ENCODE results near the gene DDX54.
A peak's percentile ranks its signal among the peaks of the same experiment; 100 is the strongest.

DDX54 gene

DNA sequence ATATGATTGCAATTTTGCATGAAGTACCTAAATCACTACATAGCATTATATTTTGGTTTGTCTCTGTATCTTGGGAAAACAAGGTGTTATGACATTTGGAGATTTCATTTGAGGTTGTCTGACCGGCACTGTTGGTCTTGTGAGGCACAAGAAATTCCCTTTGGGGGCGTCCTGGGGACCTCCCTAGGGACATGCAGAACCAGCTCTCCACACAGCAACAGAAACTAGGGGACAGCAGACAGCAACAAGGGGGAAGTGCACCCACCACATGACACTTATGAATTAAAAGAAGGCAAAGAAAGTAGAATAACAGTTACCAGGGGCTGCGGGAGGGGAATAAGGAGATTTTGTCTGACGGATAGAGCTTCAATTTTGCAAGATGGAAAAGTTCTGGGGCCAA, 14.4 kb downstream of the DDX54 start:
- no peak overlapping the region for H3K27ac ChIP-seq (ENCODE audit: low read depth, low read length)
- no peaks in the 10 kb centered on the region for H3K9me3 ChIP-seq (ENCODE audit: insufficient read depth, low read depth, low read length)
- H3K4me1 ChIP-seq (ENCODE audit: insufficient read depth, low read length), result no peaks in the 10 kb centered on the region
- no peak overlapping the region for H3K9ac ChIP-seq (ENCODE audit: low read depth, low read length)
- WGBS, result 97% methylated on average over 4 of the region's 4 CpGs
- H3K36me3 ChIP-seq (ENCODE audit: insufficient read depth, low read length), result peaks cover 92% of the 10 kb centered on the region
- no peak overlapping the region for H3K4me3 ChIP-seq (ENCODE audit: low read length)
- no peaks in the 10 kb centered on the region for H3K27me3 ChIP-seq (ENCODE audit: insufficient read depth, low read length)

DNA sequence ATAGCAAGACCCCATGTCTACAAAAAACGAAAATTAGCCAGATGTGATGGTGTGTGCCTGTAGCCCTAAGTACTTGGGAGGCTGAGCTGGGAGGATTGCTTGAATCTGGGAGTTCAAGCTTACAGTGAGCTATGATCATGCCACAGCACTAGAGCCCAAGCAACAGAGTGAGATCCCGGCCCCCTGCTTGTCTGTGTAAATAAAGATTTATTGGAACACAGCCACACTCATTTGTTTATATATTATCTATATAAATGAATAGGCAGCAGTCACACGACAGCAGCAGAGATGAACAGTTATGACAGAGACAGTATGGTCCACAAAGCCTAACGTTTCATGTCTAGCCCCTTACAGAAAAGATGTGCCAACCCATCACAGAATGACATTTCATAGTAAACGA, 14.8 kb downstream of the DDX54 start:
- Histone ChIP-seq H3K27me3 (ENCODE audit: insufficient read depth, low read length) (no peaks in the 10 kb centered on the region), H3K9me3 (ENCODE audit: insufficient read depth, low read depth, low read length) (no peaks in the 10 kb centered on the region), H3K4me1 (ENCODE audit: insufficient read depth, low read length) (no peaks in the 10 kb centered on the region), H3K4me3 (ENCODE audit: low read length) (no peak overlapping the region), H3K9ac (ENCODE audit: low read depth, low read length) (no peak overlapping the region), H3K36me3 (ENCODE audit: insufficient read depth, low read length) (peaks cover 96% of the 10 kb centered on the region), H3K27ac (ENCODE audit: low read depth, low read length) (no peak overlapping the region)
- 98% methylated on average over 3 of the region's 5 CpGs for WGBS

- H3K4me3 ChIP-seq (ENCODE audit: low read length), result no peak overlapping the region
- 95% methylated on average over 13 of the region's 13 CpGs for WGBS
- peaks cover 98% of the 10 kb centered on the region for H3K36me3 ChIP-seq (ENCODE audit: insufficient read depth, low read length)
- no peaks in the 10 kb centered on the region for H3K27me3 ChIP-seq (ENCODE audit: insufficient read depth, low read length)
- no peaks in the 10 kb centered on the region for H3K9me3 ChIP-seq (ENCODE audit: insufficient read depth, low read depth, low read length)
- H3K27ac ChIP-seq (ENCODE audit: low read depth, low read length), result no peak overlapping the region
- H3K9ac ChIP-seq (ENCODE audit: low read depth, low read length), result no peak overlapping the region
- H3K4me1 ChIP-seq (ENCODE audit: insufficient read depth, low read length), result no peaks in the 10 kb centered on the region
Measured at GRCh38 chr12:113169697-113170096, 15.6 kb downstream of the DDX54 start.

DNA sequence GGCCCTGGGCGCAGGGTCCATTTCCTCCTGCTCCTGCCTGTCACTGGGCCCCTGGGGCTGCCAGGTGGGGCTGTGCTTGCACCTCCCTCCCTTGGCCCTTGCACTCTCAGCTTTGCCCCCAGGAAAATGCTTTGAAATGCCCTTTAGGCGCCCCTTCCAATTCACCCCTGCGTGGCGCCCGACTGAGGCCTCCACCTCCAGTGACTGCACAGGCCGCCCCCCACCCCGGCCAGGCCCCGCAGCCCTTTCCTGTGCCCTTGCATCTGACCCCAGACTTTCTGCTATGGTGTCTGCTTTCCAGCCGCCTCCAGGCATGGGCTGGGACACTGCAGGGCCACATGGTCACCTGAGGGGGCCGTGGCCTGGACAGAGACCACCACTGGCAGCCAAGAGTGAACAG, 17.4 kb downstream of the DDX54 start:
- Histone ChIP-seq H3K9ac (ENCODE audit: low read depth, low read length) (no peak overlapping the region), H3K27me3 (ENCODE audit: insufficient read depth, low read length) (no peaks in the 10 kb centered on the region), H3K27ac (ENCODE audit: low read depth, low read length) (no peak overlapping the region), H3K4me3 (ENCODE audit: low read length) (no peak overlapping the region), H3K4me1 (ENCODE audit: insufficient read depth, low read length) (no peaks in the 10 kb centered on the region), H3K9me3 (ENCODE audit: insufficient read depth, low read depth, low read length) (no peaks in the 10 kb centered on the region), H3K36me3 (ENCODE audit: insufficient read depth, low read length) (peaks cover 91% of the 10 kb centered on the region)
- WGBS, result 94% methylated on average over 10 of the region's 10 CpGs

- Histone ChIP-seq H3K4me1 (ENCODE audit: insufficient read depth, low read length) (peaks cover 11% of the 10 kb centered on the region), H3K27me3 (ENCODE audit: insufficient read depth, low read length) (no peaks in the 10 kb centered on the region), H3K4me3 (ENCODE audit: low read length) (no peak overlapping the region), H3K9ac (ENCODE audit: low read depth, low read length) (no peak overlapping the region), H3K36me3 (ENCODE audit: insufficient read depth, low read length) (peaks cover 81% of the 10 kb centered on the region), H3K27ac (ENCODE audit: low read depth, low read length) (no peak overlapping the region), H3K9me3 (ENCODE audit: insufficient read depth, low read depth, low read length) (no peaks in the 10 kb centered on the region)
- WGBS, result 91% methylated on average over 32 of the region's 32 CpGs
Measured at GRCh38 chr12:113165521-113166450, 19.5 kb downstream of the DDX54 start.

- Histone ChIP-seq H3K27me3 (ENCODE audit: insufficient read depth, low read length) (no peaks in the 10 kb centered on the region), H3K27ac (ENCODE audit: low read depth, low read length) (no peak overlapping the region), H3K4me1 (ENCODE audit: insufficient read depth, low read length) (peaks cover 11% of the 10 kb centered on the region), H3K9ac (ENCODE audit: low read depth, low read length) (no peak overlapping the region), H3K4me3 (ENCODE audit: low read length) (no peak overlapping the region), H3K9me3 (ENCODE audit: insufficient read depth, low read depth, low read length) (no peaks in the 10 kb centered on the region), H3K36me3 (ENCODE audit: insufficient read depth, low read length) (peaks cover 81% of the 10 kb centered on the region)
- 96% methylated on average over 13 of the region's 13 CpGs for WGBS
Measured at GRCh38 chr12:113164014-113164413, 21.3 kb downstream of the DDX54 start.

GRCh38 chr12:113163030-113163360, 22.3 kb downstream of the DDX54 start:
- Histone ChIP-seq H3K4me3 (ENCODE audit: low read length) (no peak overlapping the region), H3K4me1 (ENCODE audit: insufficient read depth, low read length) (peaks cover 11% of the 10 kb centered on the region), H3K27ac (ENCODE audit: low read depth, low read length) (no peak overlapping the region; the same call in 1 of the 2 replicates), H3K36me3 (ENCODE audit: insufficient read depth, low read length) (peaks cover 81% of the 10 kb centered on the region), H3K9ac (ENCODE audit: low read depth, low read length) (no peak overlapping the region), H3K9me3 (ENCODE audit: insufficient read depth, low read depth, low read length) (no peaks in the 10 kb centered on the region), H3K27me3 (ENCODE audit: insufficient read depth, low read length) (no peaks in the 10 kb centered on the region)
- 81% methylated on average over 11 of the region's 12 CpGs for WGBS

DNA sequence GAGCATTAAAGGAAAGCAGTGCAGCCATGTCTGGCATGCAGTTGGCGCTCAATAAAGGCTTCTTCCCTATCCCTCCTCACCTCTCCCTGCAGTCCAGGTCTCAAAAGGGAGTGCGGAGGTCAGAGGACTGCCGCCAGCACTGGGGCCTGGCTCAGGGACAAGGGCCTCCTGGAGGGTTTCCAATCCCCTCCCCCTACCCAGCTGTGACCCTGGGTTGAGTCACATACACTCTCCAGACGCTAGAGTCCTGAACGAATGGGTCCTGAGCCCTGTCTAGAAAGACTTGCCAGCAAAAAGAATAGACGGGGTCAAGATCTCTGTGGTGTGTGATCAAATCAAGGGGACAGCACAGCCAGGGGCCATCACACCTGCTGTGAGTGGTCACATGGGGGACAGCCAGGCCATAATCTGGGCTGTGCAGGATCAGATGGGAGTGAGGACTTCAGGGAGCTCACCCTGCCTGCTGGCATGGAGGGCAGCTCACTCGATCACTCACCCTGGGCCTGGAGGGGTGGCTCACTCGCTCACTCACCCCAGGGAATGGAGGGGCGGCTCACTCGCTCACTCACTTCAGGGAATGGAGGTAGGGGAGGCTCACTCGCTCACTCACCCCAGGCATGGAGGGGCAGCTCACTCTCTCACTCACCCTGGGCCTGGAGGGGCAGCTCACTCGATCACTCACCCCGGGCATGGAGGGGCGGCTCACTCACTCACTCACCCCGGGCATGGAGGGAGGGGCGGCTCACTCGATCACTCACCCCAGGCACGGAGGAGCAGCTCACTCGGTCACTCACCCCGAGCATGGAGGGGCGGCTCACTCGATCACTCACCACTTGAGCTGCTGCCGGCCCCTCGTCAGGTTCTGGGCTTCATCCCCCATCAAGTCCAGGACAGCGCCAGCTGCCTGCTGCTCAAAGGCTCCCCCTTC, 22.9 kb downstream of the DDX54 start:
- Histone ChIP-seq H3K27ac (ENCODE audit: low read depth, low read length) (peak overlapping the region; percentile 45), H3K4me3 (ENCODE audit: low read length) (no peak overlapping the region; the same call in 1 of the 2 replicates), H3K9ac (ENCODE audit: low read depth, low read length) (no peak overlapping the region), H3K4me1 (ENCODE audit: insufficient read depth, low read length) (peaks cover 11% of the 10 kb centered on the region), H3K9me3 (ENCODE audit: insufficient read depth, low read depth, low read length) (no peaks in the 10 kb centered on the region), H3K27me3 (ENCODE audit: insufficient read depth, low read length) (no peaks in the 10 kb centered on the region), H3K36me3 (ENCODE audit: insufficient read depth, low read length) (peaks cover 79% of the 10 kb centered on the region)
- WGBS, result 76% methylated on average over 25 of the region's 25 CpGs

DNA sequence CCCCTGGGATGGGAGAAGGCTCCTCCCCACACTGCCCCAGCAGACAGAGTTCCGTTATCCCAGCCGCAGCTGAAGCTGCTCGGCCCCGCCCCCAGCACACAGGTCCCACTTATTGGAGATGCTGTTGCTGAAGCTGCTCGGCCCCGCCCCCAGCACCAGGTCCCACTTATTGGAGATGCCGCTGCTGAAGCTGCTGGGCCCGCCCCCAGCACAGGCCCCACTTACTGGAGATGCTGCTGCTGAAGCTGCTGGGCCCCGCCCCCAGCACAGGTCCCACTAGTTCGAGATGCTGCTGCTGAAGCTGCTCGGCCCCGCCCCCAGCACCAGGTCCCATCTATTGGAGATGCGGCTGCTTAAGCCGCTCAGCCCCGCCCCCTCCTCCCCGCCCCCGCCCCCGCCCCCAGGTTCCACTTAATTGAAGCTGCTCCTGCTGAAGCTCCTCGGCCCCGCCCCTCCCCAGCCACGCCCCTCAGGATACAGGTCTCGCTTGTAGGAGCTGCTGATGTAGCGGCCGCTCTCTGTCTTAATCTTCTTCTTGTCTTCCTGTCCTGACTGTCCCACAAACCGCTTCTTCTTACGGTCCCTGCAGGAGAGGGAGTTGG, 23.8 kb downstream of the DDX54 start:
- Histone ChIP-seq H3K36me3 (ENCODE audit: insufficient read depth, low read length) (peaks cover 74% of the 10 kb centered on the region), H3K4me3 (ENCODE audit: low read length) (no peak overlapping the region; the same call in 1 of the 2 replicates), H3K9ac (ENCODE audit: low read depth, low read length) (no peak overlapping the region), H3K9me3 (ENCODE audit: insufficient read depth, low read depth, low read length) (no peaks in the 10 kb centered on the region), H3K27ac (ENCODE audit: low read depth, low read length) (peak overlapping the region; percentile 45; the same call in 1 of the 2 replicates), H3K27me3 (ENCODE audit: insufficient read depth, low read length) (no peaks in the 10 kb centered on the region), H3K4me1 (ENCODE audit: insufficient read depth, low read length) (peaks cover 11% of the 10 kb centered on the region)
- 17% methylated on average over 21 of the region's 26 CpGs for WGBS

DNA sequence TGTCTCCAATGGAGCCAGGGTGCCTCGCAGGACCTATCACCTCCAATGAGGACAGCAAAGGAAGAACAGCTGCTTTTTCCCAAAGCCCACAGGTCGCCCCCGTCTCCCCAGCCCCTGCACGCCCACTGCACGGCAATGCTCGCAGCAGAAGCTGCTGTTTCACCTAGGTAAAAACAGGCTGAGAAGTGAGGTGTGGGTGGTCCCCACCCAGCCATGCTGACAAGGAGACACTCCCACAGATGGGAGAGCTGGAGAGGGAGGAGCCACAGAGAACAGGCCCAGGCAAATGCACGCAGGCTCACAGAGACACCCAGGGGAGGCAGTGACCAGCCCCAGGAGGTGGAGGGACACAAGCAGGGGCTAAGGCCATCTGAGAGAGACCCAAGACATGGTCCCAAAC, 25.3 kb downstream of the DDX54 start:
- 94% methylated on average over 7 of the region's 7 CpGs for WGBS
- Histone ChIP-seq H3K27ac (ENCODE audit: low read depth, low read length) (no peak overlapping the region), H3K4me3 (ENCODE audit: low read length) (no peak overlapping the region), H3K36me3 (ENCODE audit: insufficient read depth, low read length) (peaks cover 58% of the 10 kb centered on the region), H3K4me1 (ENCODE audit: insufficient read depth, low read length) (peaks cover 11% of the 10 kb centered on the region), H3K27me3 (ENCODE audit: insufficient read depth, low read length) (peaks cover 9% of the 10 kb centered on the region), H3K9ac (ENCODE audit: low read depth, low read length) (no peak overlapping the region), H3K9me3 (ENCODE audit: insufficient read depth, low read depth, low read length) (no peaks in the 10 kb centered on the region)
